ENCODE results near the gene NINJ1.

NINJ1 gene

DNA sequence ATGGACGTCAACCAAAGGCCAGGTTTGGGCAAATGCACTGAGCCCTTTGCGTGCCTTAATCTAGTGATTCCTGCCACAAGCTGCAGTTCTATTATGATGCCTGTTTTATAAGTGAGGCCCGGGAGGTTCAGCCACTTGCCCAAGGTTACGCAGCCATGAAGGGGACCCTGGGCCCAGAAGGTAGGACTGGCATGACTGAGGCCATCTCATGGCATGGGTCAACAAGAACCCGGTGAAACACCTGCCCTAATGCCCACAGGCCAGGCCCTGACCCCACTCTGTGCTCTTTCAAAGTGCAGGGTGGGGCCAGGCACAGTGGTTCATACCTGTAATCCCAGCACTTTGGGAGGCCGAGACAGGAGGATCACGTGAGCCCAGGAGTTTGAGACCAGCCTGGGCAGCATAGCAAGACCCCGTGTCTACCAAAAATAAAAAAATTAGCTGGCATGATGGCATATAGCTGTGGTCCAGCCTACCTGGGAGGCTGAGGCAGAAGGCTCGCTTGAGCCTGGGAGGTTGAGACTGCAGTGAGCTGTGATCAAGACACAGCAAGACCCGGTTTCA is 8.6 kb downstream of the NINJ1 start:
- no peak overlapping the region for H4K91ac ChIP-seq (ENCODE audit: low read length)
- no peak overlapping the region for H3K27ac ChIP-seq (ENCODE audit: low read length, poor library complexity, severe bottlenecking)
- H3K4me1 ChIP-seq (ENCODE audit: control insufficient read depth, insufficient read depth, low read depth, low read length), result peaks cover 52% of the 10 kb centered on the region
- H2AFZ ChIP-seq (ENCODE audit: low read depth, low read length), result no peak overlapping the region
- H2BK5ac ChIP-seq (ENCODE audit: low read depth, low read length, poor library complexity, severe bottlenecking), result no peak overlapping the region
- no peaks in the 10 kb centered on the region for H3K9me3 ChIP-seq (ENCODE audit: control insufficient read depth, low read length)
- H3K27me3 ChIP-seq (ENCODE audit: control insufficient read depth in 1 of 2, insufficient read depth in 1 of 2, low read length in 2 of 2), result no peaks in the 10 kb centered on the region
- no peak overlapping the region for H3K18ac ChIP-seq (ENCODE audit: low read depth in 1 of 2, low read length in 2 of 2)
- peaks cover 16 to 56% of the 10 kb centered on the region in 2 experiments for H3K36me3 ChIP-seq (ENCODE audit: control insufficient read depth in 1 of 2, insufficient read depth in 2 of 2, low read depth in 1 of 2, low read length in 2 of 2)
- no peak overlapping the region for H2BK15ac ChIP-seq (ENCODE audit: low read depth, poor library complexity, severe bottlenecking)
- peaks cover 26% of the 10 kb centered on the region for H3K79me1 ChIP-seq (replicated peaks; ENCODE audit: low read length, poor library complexity, severe bottlenecking)
- H3K4ac ChIP-seq (ENCODE audit: low read depth in 1 of 2, low read length in 2 of 2), result no peak overlapping the region
- no peak overlapping the region for H4K8ac ChIP-seq (ENCODE audit: low read length)
- no peak overlapping the region for H3K14ac ChIP-seq (ENCODE audit: low read length in 2 of 2)
- no peak overlapping the region for H3K23ac ChIP-seq (ENCODE audit: low read length in 2 of 2)
- DNase-seq, result no peak
- WGBS, result 95% methylated on average over 10 of the region's 10 CpGs
- no peak overlapping the region for H3K4me3 ChIP-seq (ENCODE audit: insufficient read depth in 1 of 2, low read depth in 1 of 2, low read length in 2 of 2)
- no peak overlapping the region for H2BK120ac ChIP-seq (ENCODE audit: low read depth, low read length)
- H2AK5ac ChIP-seq (ENCODE audit: low read length, severe bottlenecking), result no peak overlapping the region
- H2BK12ac ChIP-seq (ENCODE audit: low read length in 2 of 2), result no peak overlapping the region
- H3K9ac ChIP-seq (ENCODE audit: low read length), result no peak overlapping the region
- H3K4me2 ChIP-seq (ENCODE audit: low read length, poor library complexity, severe bottlenecking), result no peak overlapping the region

DNA sequence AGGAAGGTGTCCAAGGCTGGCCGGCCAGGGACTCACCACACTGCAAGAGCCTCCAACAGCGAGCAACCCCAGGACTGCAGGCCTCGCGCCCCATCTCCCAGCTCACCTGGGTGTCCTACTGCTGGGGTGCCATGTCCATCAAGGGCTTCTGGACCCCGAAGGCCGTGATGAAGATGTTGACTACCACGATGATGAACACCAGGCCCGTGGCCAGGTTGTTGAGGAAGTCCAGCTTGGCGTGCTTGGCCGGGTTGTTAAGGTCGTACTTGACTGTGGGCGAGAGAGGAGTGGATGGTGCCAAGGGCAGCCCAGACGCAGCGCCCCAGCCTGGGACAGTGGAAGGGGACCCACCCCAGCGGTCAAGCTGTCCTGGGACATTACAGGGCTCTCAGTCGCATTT is 9.3 kb downstream of the NINJ1 start:
- H3K4me3 ChIP-seq (ENCODE audit: insufficient read depth in 1 of 2, low read depth in 1 of 2, low read length in 2 of 2), result no peak overlapping the region

DNA sequence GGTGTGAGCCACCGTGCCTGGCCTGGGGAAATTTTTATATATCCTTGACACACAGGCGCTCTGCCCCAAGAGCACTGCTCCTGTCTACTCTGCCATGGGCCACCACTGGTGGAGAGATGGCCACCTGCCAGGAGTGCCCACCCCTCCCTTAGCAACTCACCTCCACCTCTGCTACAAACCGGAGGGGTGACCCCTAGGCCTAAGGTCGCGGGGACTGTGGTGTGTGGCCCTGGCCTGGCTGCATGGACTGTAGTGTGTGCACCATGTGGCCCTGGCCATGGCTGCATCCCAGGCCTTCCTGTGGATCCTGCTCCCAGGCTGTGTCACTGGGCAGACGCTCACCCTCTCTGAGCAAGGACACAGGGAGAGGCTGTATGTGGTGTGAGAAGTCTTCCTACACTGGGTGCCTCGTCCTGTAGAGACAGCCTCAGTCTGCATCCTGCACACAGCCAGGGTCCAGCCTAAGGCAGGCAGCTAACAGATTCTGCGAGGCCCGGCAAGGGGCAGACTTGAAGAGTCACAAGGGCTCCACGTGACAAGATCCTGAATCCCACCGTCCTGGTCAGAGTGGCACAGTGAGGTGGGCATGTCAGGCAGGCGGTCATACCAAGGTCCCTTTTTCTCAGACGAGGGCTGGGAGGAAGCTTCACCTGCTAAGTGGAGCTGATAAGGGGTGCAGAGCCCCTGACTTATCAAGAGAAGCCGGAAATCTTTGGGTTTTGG is 10.3 kb downstream of the NINJ1 start:
- H3K79me1 ChIP-seq (replicated peaks; ENCODE audit: low read length, poor library complexity, severe bottlenecking), result peaks cover 22% of the 10 kb centered on the region
- H3K18ac ChIP-seq (ENCODE audit: low read depth in 1 of 2, low read length in 2 of 2), result no peak overlapping the region
- no peak overlapping the region for H3K9ac ChIP-seq (ENCODE audit: low read length)
- DNase-seq, result no peak
- H3K36me3 ChIP-seq (ENCODE audit: control insufficient read depth in 1 of 2, insufficient read depth in 2 of 2, low read depth in 1 of 2, low read length in 2 of 2), result peaks cover 16 to 57% of the 10 kb centered on the region in 2 experiments
- no peak overlapping the region for H2BK15ac ChIP-seq (ENCODE audit: low read depth, poor library complexity, severe bottlenecking)
- no peak overlapping the region for H2BK120ac ChIP-seq (ENCODE audit: low read depth, low read length)
- no peaks in the 10 kb centered on the region for H3K9me3 ChIP-seq (ENCODE audit: control insufficient read depth, low read length)
- 87% methylated on average over 14 of the region's 14 CpGs for WGBS
- H2BK12ac ChIP-seq (ENCODE audit: low read length in 2 of 2), result no peak overlapping the region
- no peak overlapping the region for H3K4me3 ChIP-seq (ENCODE audit: insufficient read depth in 1 of 2, low read depth in 1 of 2, low read length in 2 of 2)
- H3K4me2 ChIP-seq (ENCODE audit: low read length, poor library complexity, severe bottlenecking), result no peak overlapping the region
- H4K91ac ChIP-seq (ENCODE audit: low read length), result peak overlapping the region; percentile 36
- no peak overlapping the region for H2AFZ ChIP-seq (ENCODE audit: low read depth, low read length)
- no peak overlapping the region for H2AK5ac ChIP-seq (ENCODE audit: low read length, severe bottlenecking)
- H4K8ac ChIP-seq (ENCODE audit: low read length), result no peak overlapping the region
- no peak overlapping the region for H3K27ac ChIP-seq (ENCODE audit: low read length, poor library complexity, severe bottlenecking)
- H3K4me1 ChIP-seq (ENCODE audit: control insufficient read depth, insufficient read depth, low read depth, low read length), result peaks cover 52% of the 10 kb centered on the region
- H3K27me3 ChIP-seq (ENCODE audit: control insufficient read depth in 1 of 2, insufficient read depth in 1 of 2, low read length in 2 of 2), result no peaks in the 10 kb centered on the region
- H2BK5ac ChIP-seq (ENCODE audit: low read depth, low read length, poor library complexity, severe bottlenecking), result no peak overlapping the region
- no peak overlapping the region for H3K4ac ChIP-seq (ENCODE audit: low read depth in 1 of 2, low read length in 2 of 2)
- H3K14ac ChIP-seq (ENCODE audit: low read length in 2 of 2), result no peak overlapping the region
- no peak overlapping the region for H3K23ac ChIP-seq (ENCODE audit: low read length in 2 of 2)

More for the DNA sequence above, 9.3 kb downstream of the NINJ1 start:
- no peak overlapping the region for H4K8ac ChIP-seq (ENCODE audit: low read length)
- no peak overlapping the region for H2BK5ac ChIP-seq (ENCODE audit: low read depth, low read length, poor library complexity, severe bottlenecking)
- H3K27me3 ChIP-seq (ENCODE audit: control insufficient read depth in 1 of 2, insufficient read depth in 1 of 2, low read length in 2 of 2), result no peaks in the 10 kb centered on the region
- H3K4ac ChIP-seq (ENCODE audit: low read depth in 1 of 2, low read length in 2 of 2), result no peak overlapping the region
- H3K9ac ChIP-seq (ENCODE audit: low read length), result no peak overlapping the region
- no peak overlapping the region for H2BK120ac ChIP-seq (ENCODE audit: low read depth, low read length)
- H3K79me1 ChIP-seq (replicated peaks; ENCODE audit: low read length, poor library complexity, severe bottlenecking), result peaks cover 26% of the 10 kb centered on the region
- peak overlapping the region in 1 of 2 experiments; percentile 23 for H3K18ac ChIP-seq (ENCODE audit: low read depth in 1 of 2, low read length in 2 of 2)
- H2BK12ac ChIP-seq (ENCODE audit: low read length in 2 of 2), result no peak overlapping the region
- DNase-seq, result no peak
- no peaks in the 10 kb centered on the region for H3K9me3 ChIP-seq (ENCODE audit: control insufficient read depth, low read length)
- no peak overlapping the region for H2AK5ac ChIP-seq (ENCODE audit: low read length, severe bottlenecking)
- H3K4me2 ChIP-seq (ENCODE audit: low read length, poor library complexity, severe bottlenecking), result no peak overlapping the region
- no peak overlapping the region for H3K27ac ChIP-seq (ENCODE audit: low read length, poor library complexity, severe bottlenecking)
- WGBS, result 99% methylated on average over 16 of the region's 16 CpGs
- no peak overlapping the region for H3K23ac ChIP-seq (ENCODE audit: low read length in 2 of 2)
- peaks cover 52% of the 10 kb centered on the region for H3K4me1 ChIP-seq (ENCODE audit: control insufficient read depth, insufficient read depth, low read depth, low read length)
- no peak overlapping the region for H2AFZ ChIP-seq (ENCODE audit: low read depth, low read length)
- H4K91ac ChIP-seq (ENCODE audit: low read length), result no peak overlapping the region
- H3K36me3 ChIP-seq (ENCODE audit: control insufficient read depth in 1 of 2, insufficient read depth in 2 of 2, low read depth in 1 of 2, low read length in 2 of 2), result peaks cover 16 to 57% of the 10 kb centered on the region in 2 experiments
- no peak overlapping the region for H2BK15ac ChIP-seq (ENCODE audit: low read depth, poor library complexity, severe bottlenecking)
- no peak overlapping the region for H3K14ac ChIP-seq (ENCODE audit: low read length in 2 of 2)

DNA sequence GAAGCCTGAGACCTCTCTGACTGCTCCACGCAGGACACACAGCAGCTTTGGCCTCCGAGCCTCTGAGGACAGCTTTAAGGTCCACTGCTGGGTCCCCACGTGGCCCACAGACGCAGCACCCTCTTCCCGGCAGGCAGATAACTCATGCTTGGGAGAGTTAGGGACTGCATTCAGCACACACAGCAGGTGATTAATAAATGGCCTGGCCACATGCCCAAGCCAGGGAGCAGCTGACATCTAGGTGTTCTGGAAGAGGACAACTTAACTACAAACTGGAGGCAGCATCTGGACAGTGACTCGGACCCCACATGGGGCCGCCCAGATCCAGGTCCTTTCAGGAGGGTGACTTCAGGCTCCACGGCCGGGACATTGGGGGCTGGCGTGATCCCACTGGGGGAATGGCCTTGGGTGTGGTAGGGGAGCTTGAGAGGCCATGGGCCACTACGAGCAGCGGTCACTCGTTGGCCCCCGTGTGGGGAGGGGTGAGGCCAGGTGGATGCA is 11.3 kb downstream of the NINJ1 start:
- Histone ChIP-seq H4K91ac (ENCODE audit: low read length) (no peak overlapping the region), H3K9ac (ENCODE audit: low read length) (no peak overlapping the region), H3K4me3 (ENCODE audit: insufficient read depth in 1 of 2, low read depth in 1 of 2, low read length in 2 of 2) (no peak overlapping the region), H3K18ac (ENCODE audit: low read depth in 1 of 2, low read length in 2 of 2) (no peak overlapping the region), H2BK5ac (ENCODE audit: low read depth, low read length, poor library complexity, severe bottlenecking) (no peak overlapping the region), H3K4me1 (ENCODE audit: control insufficient read depth, insufficient read depth, low read depth, low read length) (peaks cover 42% of the 10 kb centered on the region), H3K79me1 (replicated peaks; ENCODE audit: low read length, poor library complexity, severe bottlenecking) (peaks cover 14% of the 10 kb centered on the region), H2BK15ac (ENCODE audit: low read depth, poor library complexity, severe bottlenecking) (no peak overlapping the region), H3K23ac (ENCODE audit: low read length in 2 of 2) (no peak overlapping the region), H2AK5ac (ENCODE audit: low read length, severe bottlenecking) (no peak overlapping the region), H3K27ac (ENCODE audit: low read length, poor library complexity, severe bottlenecking) (no peak overlapping the region), H3K4me2 (ENCODE audit: low read length, poor library complexity, severe bottlenecking) (no peak overlapping the region), H4K8ac (ENCODE audit: low read length) (no peak overlapping the region), H3K4ac (ENCODE audit: low read depth in 1 of 2, low read length in 2 of 2) (no peak overlapping the region), H2BK12ac (ENCODE audit: low read length in 2 of 2) (no peak overlapping the region), H3K27me3 (ENCODE audit: control insufficient read depth in 1 of 2, insufficient read depth in 1 of 2, low read length in 2 of 2) (no peaks in the 10 kb centered on the region), H3K9me3 (ENCODE audit: control insufficient read depth, low read length) (no peaks in the 10 kb centered on the region), H3K36me3 (ENCODE audit: control insufficient read depth in 1 of 2, insufficient read depth in 2 of 2, low read depth in 1 of 2, low read length in 2 of 2) (peaks cover 16 to 52% of the 10 kb centered on the region in 2 experiments), H3K14ac (ENCODE audit: low read length in 2 of 2) (no peak overlapping the region), H2BK120ac (ENCODE audit: low read depth, low read length) (no peak overlapping the region), H2AFZ (ENCODE audit: low read depth, low read length) (no peak overlapping the region)
- no peak for DNase-seq
- 91% methylated on average over 14 of the region's 14 CpGs for WGBS
